CD4-positive, alpha-beta T cell treated with Interleukin-4 for 1 hour (primary cell): ENCODE measurements around the gene RNF13.

Experiments used
- DNase-seq, 2 donors: peaks; one replicate each; pipeline ENCODE4 v3.0.0-alpha.2; 2020 to 2022

Gene RNF13

GRCh38 chr3:149812606-149813366 is at the start of gene RNF13:
TSS of gene RNF13 (plus strand) at chr3:149813215. CDS start at chr3:149846027, 32,812 bp downstream.
- DNase-seq, result peak; percentile 93 to 94

- DNase-seq, result no peak
These were observed 49.3 kb upstream of the RNF13 start for GRCh38 chr3:149763565-149764195.

GRCh38 chr3:149764302-149764701 is 48.7 kb upstream of the RNF13 start:
- no peak for DNase-seq

GRCh38 chr3:149765762-149766334 is 47.2 kb upstream of the RNF13 start:
- DNase-seq, result no peak

- DNase-seq, result no peak
These were observed 45.3 kb upstream of the RNF13 start for GRCh38 chr3:149767720-149768119.

- no peak for DNase-seq
These were observed 44.3 kb upstream of the RNF13 start for GRCh38 chr3:149768704-149769103.

GRCh38 chr3:149770246-149770645 is 42.8 kb upstream of the RNF13 start:
- no peak for DNase-seq

- DNase-seq, result peak in 1 of 2 donors; percentile 31
These were observed 41.3 kb upstream of the RNF13 start for GRCh38 chr3:149771652-149772271.

GRCh38 chr3:149772861-149773260 is 40.2 kb upstream of the RNF13 start:
- no peak for DNase-seq

GRCh38 chr3:149776170-149776569 is 36.8 kb upstream of the RNF13 start:
- no peak for DNase-seq

- no peak for DNase-seq
These were observed 35.4 kb upstream of the RNF13 start for GRCh38 chr3:149777414-149778214.

- peak; percentile 9 to 45 for DNase-seq
These were observed 31.8 kb upstream of the RNF13 start for GRCh38 chr3:149781211-149781610.

- no peak for DNase-seq
These were observed 31.3 kb upstream of the RNF13 start for GRCh38 chr3:149781741-149782140.

- DNase-seq, result no peak
These were observed 29.4 kb upstream of the RNF13 start for GRCh38 chr3:149783576-149783975.

- no peak for DNase-seq
These were observed 28.8 kb upstream of the RNF13 start for GRCh38 chr3:149784064-149784704.

- no peak for DNase-seq
These were observed 22.7 kb upstream of the RNF13 start for GRCh38 chr3:149790268-149790667.

GRCh38 chr3:149790698-149791097 is 22.3 kb upstream of the RNF13 start:
- DNase-seq, result no peak

GRCh38 chr3:149792452-149793270 is 20.4 kb upstream of the RNF13 start, which contains the start of gene ANKUB1:
TSS of gene ANKUB1 (minus strand) at chr3:149792554. CDS start at chr3:149792366, 188 bp downstream.
- DNase-seq, result no peak

- DNase-seq, result no peak
These were observed 17.0 kb upstream of the RNF13 start for GRCh38 chr3:149796026-149796425.

- DNase-seq, result no peak
These were observed 12.3 kb upstream of the RNF13 start for GRCh38 chr3:149800693-149801092.

- DNase-seq, result no peak
These were observed 11.8 kb upstream of the RNF13 start for GRCh38 chr3:149801195-149801594.
